Measurements from ENCODE around the gene MYEOV. TPM values are rescaled to one million over a fixed set of nuclear protein-coding genes. Genes with fewer than 3 reads are reported as not detected.

MYEOV gene
- total RNA-seq, 1 donor from 2014 or later = 8.6 TPM

GRCh38 chr11:69272831-69273485 lies 21.0 kb upstream of the MYEOV start:
- no peak overlapping the region for H3K4me3 ChIP-seq (ENCODE audit: low read depth, low read length)
- no peak for TF ChIP-seq CTCF (conservative IDR thresholded peaks at IDR 0.05; ENCODE audit: low read depth, low read length)
- no peak for DNase-seq (ENCODE audit: low read depth)

DNA sequence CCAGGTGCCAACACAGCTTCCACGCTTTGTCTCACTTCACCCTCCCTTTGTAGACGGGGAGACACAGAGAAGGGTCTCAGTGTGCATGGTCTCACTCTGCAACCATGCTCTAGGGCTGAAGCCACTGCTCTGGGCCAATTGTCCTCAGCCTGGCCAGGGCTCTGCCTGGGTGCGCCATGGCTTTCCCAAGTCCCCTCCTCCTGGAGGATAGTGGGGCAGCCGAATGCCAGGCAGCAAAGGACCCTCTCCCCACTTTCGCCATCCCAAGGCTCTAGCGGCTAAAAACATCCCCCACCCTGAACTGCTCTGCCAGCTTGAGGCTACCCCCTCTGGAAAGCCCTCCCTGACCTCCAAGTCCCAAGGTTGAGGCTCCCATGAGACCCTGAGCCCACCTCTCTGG lies 20.4 kb upstream of the MYEOV start:
- no peak for TF ChIP-seq CTCF (conservative IDR thresholded peaks at IDR 0.05; ENCODE audit: low read depth, low read length)
- H3K4me3 ChIP-seq (ENCODE audit: low read depth, low read length) = no peak overlapping the region
- DNase-seq (ENCODE audit: low read depth) = no peak

DNA sequence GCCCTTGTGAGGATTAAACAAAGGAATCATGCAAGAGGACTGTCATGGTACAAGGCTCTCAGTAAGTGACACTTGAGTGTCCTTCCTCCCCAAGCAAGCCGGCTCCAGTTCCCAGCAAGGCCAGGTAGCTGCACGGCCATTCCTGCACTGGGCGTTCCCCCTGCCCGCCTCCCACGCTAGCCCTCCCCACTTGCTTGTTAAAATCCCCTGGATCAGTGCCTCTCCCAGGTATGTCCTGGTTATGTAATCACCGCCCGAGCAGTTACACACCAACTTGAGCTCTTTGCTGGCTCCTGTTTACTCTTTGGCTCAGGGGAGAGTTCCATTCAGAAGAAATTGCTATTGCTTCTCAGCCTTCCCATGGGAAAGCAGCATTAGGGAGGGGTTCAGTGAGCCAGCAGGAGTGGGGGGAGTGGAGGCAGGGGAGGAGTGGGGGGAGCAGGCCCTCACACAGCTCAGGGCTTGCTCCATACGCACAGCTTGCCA lies 19.4 kb upstream of the MYEOV start:
- no peak for TF ChIP-seq CTCF (conservative IDR thresholded peaks at IDR 0.05; ENCODE audit: low read depth, low read length)
- H3K4me3 ChIP-seq (ENCODE audit: low read depth, low read length) = no peak overlapping the region
- no peak for DNase-seq (ENCODE audit: low read depth)

DNA sequence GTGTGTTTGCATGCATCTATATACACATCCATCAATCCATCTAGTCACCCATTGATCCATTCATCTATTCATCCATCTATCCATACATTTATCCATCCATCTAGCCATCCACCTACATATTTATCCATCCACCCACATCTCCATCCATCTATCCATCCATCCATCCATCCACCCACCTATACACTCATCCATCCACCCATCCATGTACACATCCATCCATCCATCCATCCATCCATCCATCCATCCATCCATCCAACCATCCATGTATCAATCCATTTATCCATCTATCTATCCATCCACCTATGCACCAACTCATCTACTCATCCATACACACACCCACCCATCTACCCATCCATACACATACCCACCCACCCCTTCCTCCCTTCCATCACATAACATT lies 18.8 kb upstream of the MYEOV start:
- H3K4me3 ChIP-seq (ENCODE audit: low read depth, low read length) = no peak overlapping the region
- DNase-seq (ENCODE audit: low read depth) = no peak
- no peak for TF ChIP-seq CTCF (conservative IDR thresholded peaks at IDR 0.05; ENCODE audit: low read depth, low read length)

GRCh38 chr11:69276165-69276564 lies 17.8 kb upstream of the MYEOV start:
- TF ChIP-seq CTCF (conservative IDR thresholded peaks at IDR 0.05; ENCODE audit: low read depth, low read length) = no peak
- no peak overlapping the region for H3K4me3 ChIP-seq (ENCODE audit: low read depth, low read length)
- DNase-seq (ENCODE audit: low read depth) = no peak

DNA sequence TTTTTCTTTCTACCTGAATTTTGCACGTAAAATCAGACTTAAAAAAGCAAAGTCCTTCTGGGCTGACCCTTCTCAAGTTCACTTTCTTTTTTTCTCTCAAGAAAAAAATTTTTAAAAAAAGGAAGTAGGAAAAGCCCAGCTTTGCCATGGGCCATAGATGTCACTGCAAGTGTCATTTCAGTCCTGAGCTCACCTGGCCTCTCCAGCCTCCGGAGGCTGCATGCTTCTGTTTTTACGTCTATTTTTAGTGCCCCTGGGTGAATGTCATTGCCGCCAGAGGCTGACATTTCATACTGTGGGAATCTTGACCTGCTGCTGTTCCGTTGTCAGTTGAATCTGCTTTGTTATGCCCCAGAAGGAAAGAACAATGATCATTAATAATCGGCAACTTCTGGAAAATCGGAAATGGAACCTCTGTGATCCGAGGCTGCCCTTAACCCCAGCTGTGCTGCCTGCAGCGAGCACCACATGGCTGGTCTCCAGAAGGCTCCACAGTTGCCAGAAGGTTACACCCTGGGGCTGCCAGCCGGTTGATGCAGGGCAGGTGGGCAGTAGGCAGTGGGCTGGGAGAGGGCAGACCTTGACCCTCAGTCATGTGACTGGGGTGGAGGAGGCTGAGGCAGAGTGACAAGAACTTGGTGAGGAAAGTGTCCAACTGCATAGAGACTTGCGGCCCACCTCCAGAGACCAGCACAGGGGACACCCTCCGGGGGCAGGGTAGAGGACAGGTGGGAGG lies 16.7 kb upstream of the MYEOV start:
- no peak for TF ChIP-seq CTCF (conservative IDR thresholded peaks at IDR 0.05; ENCODE audit: low read depth, low read length)
- DNase-seq (ENCODE audit: low read depth) = no peak
- H3K4me3 ChIP-seq (ENCODE audit: low read depth, low read length) = no peak overlapping the region
